Ishikawa (cell line): Measurements from ENCODE around the gene POMT2.

ENCODE experiments used
- CEBPB ChIP-seq: IDR thresholded peaks from 2 replicates; pipeline ENCODE4 v1.6.1; 2012
- CREB1 ChIP-seq: IDR thresholded peaks from 2 replicates; pipeline ENCODE4 v1.6.1; 2012; ENCODE audit warnings: low read depth
- EGR1 ChIP-seq: IDR thresholded peaks from 2 replicates; pipeline ENCODE4 v1.6.1; 2012
- EP300 ChIP-seq: IDR thresholded peaks from 2 replicates; pipeline ENCODE4 v1.6.1; 2012; ENCODE audit warnings: borderline replicate concordance
- FOXM1 ChIP-seq: IDR thresholded peaks from 2 replicates; pipeline ENCODE4 v1.6.1; 2012; ENCODE audit warnings: low read depth, borderline replicate concordance
- MAX ChIP-seq: IDR thresholded peaks from 2 replicates; pipeline ENCODE4 v1.6.1; 2012
- NFIC ChIP-seq: IDR thresholded peaks from 2 replicates; pipeline ENCODE4 v1.6.1; 2012
- RAD21 ChIP-seq: IDR thresholded peaks from 2 replicates; pipeline ENCODE4 v1.6.1; 2012; ENCODE audit warnings: low read depth
- TAF1 ChIP-seq: IDR thresholded peaks from 2 replicates; pipeline ENCODE4 v1.6.1; 2012; ENCODE audit warnings: low read depth, mild to moderate bottlenecking
- TCF12 ChIP-seq: IDR thresholded peaks from 2 replicates; pipeline ENCODE4 v1.6.1; 2012; ENCODE audit warnings: low read depth
- TEAD4 ChIP-seq: IDR thresholded peaks from 2 replicates; pipeline ENCODE4 v1.6.1; 2012
- USF1 ChIP-seq: IDR thresholded peaks from 2 replicates; pipeline ENCODE4 v1.6.1; 2012
- YY1 ChIP-seq: IDR thresholded peaks from 2 replicates; pipeline ENCODE4 v1.6.1; 2012; ENCODE audit warnings: low read depth
- ZBTB7A ChIP-seq: IDR thresholded peaks from 2 replicates; pipeline ENCODE4 v1.6.1; 2012; ENCODE audit warnings: low read depth
- TF ChIP-seq, protein P1 (sequence below): IDR thresholded peaks from 2 replicates; pipeline ENCODE4 v1.6.1; 2012; ENCODE audit warnings: low read depth, mild to moderate bottlenecking

Gene POMT2, protein sequence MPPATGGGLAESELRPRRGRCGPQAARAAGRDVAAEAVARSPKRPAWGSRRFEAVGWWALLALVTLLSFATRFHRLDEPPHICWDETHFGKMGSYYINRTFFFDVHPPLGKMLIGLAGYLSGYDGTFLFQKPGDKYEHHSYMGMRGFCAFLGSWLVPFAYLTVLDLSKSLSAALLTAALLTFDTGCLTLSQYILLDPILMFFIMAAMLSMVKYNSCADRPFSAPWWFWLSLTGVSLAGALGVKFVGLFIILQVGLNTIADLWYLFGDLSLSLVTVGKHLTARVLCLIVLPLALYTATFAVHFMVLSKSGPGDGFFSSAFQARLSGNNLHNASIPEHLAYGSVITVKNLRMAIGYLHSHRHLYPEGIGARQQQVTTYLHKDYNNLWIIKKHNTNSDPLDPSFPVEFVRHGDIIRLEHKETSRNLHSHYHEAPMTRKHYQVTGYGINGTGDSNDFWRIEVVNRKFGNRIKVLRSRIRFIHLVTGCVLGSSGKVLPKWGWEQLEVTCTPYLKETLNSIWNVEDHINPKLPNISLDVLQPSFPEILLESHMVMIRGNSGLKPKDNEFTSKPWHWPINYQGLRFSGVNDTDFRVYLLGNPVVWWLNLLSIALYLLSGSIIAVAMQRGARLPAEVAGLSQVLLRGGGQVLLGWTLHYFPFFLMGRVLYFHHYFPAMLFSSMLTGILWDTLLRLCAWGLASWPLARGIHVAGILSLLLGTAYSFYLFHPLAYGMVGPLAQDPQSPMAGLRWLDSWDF

DNA sequence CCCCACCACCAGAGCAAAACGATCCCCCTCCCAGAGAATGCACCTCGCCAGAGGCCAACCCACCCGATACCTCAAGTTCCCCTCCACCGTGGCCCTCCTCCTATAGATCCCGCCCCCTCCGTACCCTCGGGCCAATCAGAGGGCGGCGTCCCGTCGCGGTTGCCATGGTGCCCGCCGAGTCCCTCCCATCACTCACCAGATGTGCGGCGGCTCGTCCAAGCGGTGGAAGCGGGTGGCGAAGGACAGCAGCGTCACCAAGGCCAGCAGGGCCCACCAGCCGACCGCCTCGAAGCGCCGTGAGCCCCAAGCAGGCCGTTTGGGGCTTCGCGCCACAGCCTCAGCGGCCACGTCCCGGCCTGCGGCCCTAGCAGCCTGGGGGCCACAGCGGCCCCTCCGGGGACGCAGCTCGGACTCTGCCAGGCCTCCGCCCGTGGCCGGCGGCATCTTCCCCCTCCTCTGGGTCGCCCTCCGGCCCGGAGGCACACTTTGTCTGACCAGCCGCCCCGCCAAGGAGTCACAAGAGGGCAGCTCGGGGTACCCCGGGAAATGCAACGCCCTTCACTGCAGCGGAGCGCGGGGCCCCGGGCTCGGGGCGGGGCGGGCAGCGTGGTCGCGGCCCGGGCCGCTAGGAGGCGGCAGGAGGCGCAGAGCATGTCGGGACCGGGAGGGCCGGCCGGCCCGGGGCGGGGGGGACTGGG is at the start of gene POMT2:
TSS of gene POMT2 (minus strand) at position 646 of the 698 bp plus-strand sequence. CDS start at position 444, 202 bp downstream.
- TF ChIP-seq NFIC (0 out of 2 replicates have a peak, but pooled peaks have one; percentile 25), EP300 (no peak), CEBPB (peak; percentile 11; the same call in 1 of the 2 replicates), TAF1 (peak; percentile 49)

DNA sequence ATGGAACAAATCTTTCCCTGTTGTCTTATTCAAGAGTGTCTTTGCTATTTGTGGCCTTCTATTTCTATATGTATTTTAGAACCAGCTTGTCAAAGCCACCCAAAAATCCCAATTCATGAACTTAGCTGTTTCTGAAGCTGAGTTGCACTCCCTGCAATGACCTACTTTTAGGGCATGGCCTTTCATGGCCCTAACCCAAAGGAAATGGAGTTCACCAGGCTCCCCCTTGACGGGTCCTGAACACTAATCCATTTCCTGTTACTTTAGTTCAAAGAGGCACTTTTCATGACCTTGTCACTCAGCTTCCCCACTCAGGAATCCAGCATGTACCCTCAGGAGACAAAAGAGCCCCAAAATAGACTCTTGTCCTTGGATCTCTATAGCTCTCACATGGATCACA is 48.6 kb upstream of the POMT2 start:
- TF ChIP-seq CEBPB (no peak), EGR1 (no peak), FOXM1 (no peak), CREB1 (no peak), RAD21 (no peak), TCF12 (no peak), MAX (no peak), NFIC (no peak), YY1 (no peak), EP300 (no peak), USF1 (no peak), ZBTB7A (no peak), TAF1 (no peak), TEAD4 (no peak)
- TF ChIP-seq, protein P1, sequence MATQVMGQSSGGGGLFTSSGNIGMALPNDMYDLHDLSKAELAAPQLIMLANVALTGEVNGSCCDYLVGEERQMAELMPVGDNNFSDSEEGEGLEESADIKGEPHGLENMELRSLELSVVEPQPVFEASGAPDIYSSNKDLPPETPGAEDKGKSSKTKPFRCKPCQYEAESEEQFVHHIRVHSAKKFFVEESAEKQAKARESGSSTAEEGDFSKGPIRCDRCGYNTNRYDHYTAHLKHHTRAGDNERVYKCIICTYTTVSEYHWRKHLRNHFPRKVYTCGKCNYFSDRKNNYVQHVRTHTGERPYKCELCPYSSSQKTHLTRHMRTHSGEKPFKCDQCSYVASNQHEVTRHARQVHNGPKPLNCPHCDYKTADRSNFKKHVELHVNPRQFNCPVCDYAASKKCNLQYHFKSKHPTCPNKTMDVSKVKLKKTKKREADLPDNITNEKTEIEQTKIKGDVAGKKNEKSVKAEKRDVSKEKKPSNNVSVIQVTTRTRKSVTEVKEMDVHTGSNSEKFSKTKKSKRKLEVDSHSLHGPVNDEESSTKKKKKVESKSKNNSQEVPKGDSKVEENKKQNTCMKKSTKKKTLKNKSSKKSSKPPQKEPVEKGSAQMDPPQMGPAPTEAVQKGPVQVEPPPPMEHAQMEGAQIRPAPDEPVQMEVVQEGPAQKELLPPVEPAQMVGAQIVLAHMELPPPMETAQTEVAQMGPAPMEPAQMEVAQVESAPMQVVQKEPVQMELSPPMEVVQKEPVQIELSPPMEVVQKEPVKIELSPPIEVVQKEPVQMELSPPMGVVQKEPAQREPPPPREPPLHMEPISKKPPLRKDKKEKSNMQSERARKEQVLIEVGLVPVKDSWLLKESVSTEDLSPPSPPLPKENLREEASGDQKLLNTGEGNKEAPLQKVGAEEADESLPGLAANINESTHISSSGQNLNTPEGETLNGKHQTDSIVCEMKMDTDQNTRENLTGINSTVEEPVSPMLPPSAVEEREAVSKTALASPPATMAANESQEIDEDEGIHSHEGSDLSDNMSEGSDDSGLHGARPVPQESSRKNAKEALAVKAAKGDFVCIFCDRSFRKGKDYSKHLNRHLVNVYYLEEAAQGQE = no peak

DNA sequence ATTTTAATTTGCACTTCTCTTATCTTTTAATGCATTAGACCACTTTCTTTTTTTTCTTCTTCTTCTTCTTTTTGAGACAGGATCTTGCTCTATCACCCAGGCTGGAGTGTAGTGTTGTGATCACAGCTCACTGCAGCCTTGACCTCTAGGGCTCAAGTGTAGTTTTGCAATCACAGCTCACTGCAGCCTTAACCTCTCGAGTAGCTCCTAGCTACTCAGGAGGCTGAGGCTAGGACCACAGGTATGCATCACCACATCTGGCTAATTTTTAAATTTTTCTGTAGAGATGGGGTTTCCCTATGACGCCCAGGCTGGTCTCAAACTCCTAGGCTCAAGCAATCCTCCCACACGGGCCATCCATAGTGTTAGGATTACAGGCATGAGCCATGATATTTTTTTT is 43.5 kb upstream of the POMT2 start:
- TF ChIP-seq CREB1 = no peak

DNA sequence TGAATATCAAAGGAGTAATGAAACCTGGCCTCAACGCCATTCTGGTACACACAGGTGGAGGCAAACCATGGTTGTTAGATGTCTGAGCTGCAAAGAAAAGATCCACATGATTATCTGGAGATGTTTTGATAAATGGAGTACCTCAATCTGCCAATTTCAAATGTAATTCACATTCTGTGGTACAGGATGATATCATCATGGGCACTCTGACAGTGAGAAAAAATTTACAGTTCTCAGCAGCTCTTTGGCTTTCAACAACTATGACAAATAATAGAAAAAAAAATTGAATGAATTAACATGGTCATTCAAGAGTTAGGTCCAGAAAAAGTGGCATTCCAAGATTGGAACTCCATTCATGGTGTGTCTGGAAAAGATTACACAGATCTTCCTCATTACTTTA is 38.9 kb upstream of the POMT2 start:
- TF ChIP-seq EP300 (no peak), CEBPB (no peak)

- TF ChIP-seq NFIC (no peak), YY1 (no peak), TAF1 (no peak), RAD21 (no peak), MAX (no peak), EP300 (no peak), CREB1 (no peak), USF1 (no peak), ZBTB7A (no peak), TCF12 (no peak), EGR1 (no peak), CEBPB (no peak), TEAD4 (no peak), FOXM1 (no peak)
- TF ChIP-seq, protein P1 = no peak
These were observed 36.2 kb upstream of the POMT2 start for GRCh38 chr14:77356899-77357298.

DNA sequence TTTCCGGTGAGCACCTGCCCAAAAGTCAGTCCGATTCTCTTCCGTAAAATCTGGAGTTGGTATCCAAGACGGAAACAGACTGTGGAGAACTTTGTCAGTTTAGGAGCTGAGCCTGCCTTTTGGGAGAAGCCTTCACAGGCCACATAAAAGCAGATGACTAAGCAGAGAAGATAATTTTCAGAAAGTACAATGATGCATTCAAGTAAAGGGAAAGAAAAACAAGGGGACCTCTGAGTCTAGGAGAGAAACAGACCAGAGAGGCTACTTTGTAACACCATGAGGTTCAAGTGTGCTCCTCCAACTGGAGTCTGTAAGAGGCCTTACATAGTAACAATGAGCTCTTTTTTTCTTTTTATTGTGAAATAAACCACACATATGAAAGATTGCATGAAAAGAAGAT is 35.1 kb upstream of the POMT2 start:
- TF ChIP-seq FOXM1 = no peak
- TF ChIP-seq TCF12 = no peak
- no peak for TF ChIP-seq USF1
- no peak for TF ChIP-seq TAF1
- TF ChIP-seq RAD21 = no peak
- no peak for TF ChIP-seq YY1
- no peak for TF ChIP-seq CREB1
- no peak for TF ChIP-seq MAX
- TF ChIP-seq NFIC = no peak
- no peak for TF ChIP-seq CEBPB
- TF ChIP-seq ZBTB7A = no peak
- TF ChIP-seq TEAD4 = no peak
- TF ChIP-seq, protein P1 = no peak
- TF ChIP-seq EGR1 = no peak
- no peak for TF ChIP-seq EP300
